CD14-positive monocyte (primary cell): ENCODE data around the gene IQSEC3. TPM values are rescaled to one million over a fixed set of nuclear protein-coding genes. Genes with fewer than 3 reads are reported as not detected.
A peak's percentile ranks its signal among the peaks of the same experiment; 100 is the strongest.

Experiments
- DNase-seq, 3 donors: peaks; one replicate each; pipeline ENCODE4 v3.0.0-alpha.2; 2011 to 2022
- H2AFZ ChIP-seq: 2 replicates; pipeline ENCODE4 v1.6.0; 2012; ENCODE audit warnings: mild to moderate bottlenecking, low read depth, low read length, inconsistent platforms; ENCODE audit not compliant: insufficient read depth, poor library complexity, severe bottlenecking
- H3K27ac ChIP-seq, 2 donors: 1 replicate in 1 of 2; 2 replicates in 1 of 2; pipeline ENCODE4 v1.5.1; 2012 to 2013; ENCODE audit warnings: low read length in 2 of 2, control low read depth in 1 of 2, inconsistent platforms in 1 of 2, low read depth in 1 of 2, mild to moderate bottlenecking in 1 of 2
- H3K27me3 ChIP-seq, 2 donors: one replicate each; pipeline versions ENCODE4 v1.6.0 to v1.6.1; 2011 to 2013; ENCODE audit warnings: low read length in 2 of 2; ENCODE audit not compliant: control insufficient read depth in 2 of 2, insufficient read depth in 2 of 2
- H3K36me3 ChIP-seq, 2 donors: replicated peaks in 1 of 2; 1 replicate in 1 of 2; 2 replicates in 1 of 2; pipeline versions ENCODE4 v1.5.1 to v1.6.1; 2012 to 2013; ENCODE audit warnings: low read length in 2 of 2, control low read depth in 1 of 2, inconsistent platforms in 1 of 2, mild to moderate bottlenecking in 1 of 2; ENCODE audit not compliant: insufficient read depth in 2 of 2, control insufficient read depth in 1 of 2
- H3K4me1 ChIP-seq, 2 donors: 1 replicate in 1 of 2; 2 replicates in 1 of 2; pipeline versions ENCODE4 v1.5.1 to v1.6.1; 2012 to 2013; ENCODE audit warnings: low read length in 2 of 2, control low read depth in 1 of 2, inconsistent platforms in 1 of 2, mild to moderate bottlenecking in 1 of 2, moderate library complexity in 1 of 2; ENCODE audit not compliant: insufficient read depth in 2 of 2, control insufficient read depth in 1 of 2
- H3K4me2 ChIP-seq: replicated peaks from 2 replicates; pipeline ENCODE3; 2012; ENCODE audit warnings: low read length, moderate library complexity, mild to moderate bottlenecking; ENCODE audit not compliant: poor library complexity, severe bottlenecking; ENCODE audit errors: extremely low read depth
- H3K4me3 ChIP-seq, 3 experiments: fragments of 200-600 bp in 1 of 3; sonication (generic) in 1 of 3; replicated peaks in 1 of 3; 1 replicate in 2 of 3; 2 replicates in 1 of 3; pipeline ENCODE4 v1.5.1; 2011 to 2013; ENCODE audit warnings: low read length in 3 of 3, mild to moderate bottlenecking in 3 of 3, control low read depth in 2 of 3, low read depth in 2 of 3, inconsistent platforms in 1 of 3, moderate library complexity in 1 of 3
- H3K79me2 ChIP-seq: 2 replicates; pipeline ENCODE4 v1.6.0; 2012; ENCODE audit warnings: mild to moderate bottlenecking, control low read depth, inconsistent platforms, low read length, moderate library complexity; ENCODE audit not compliant: insufficient read depth
- H3K9ac ChIP-seq: 2 replicates; pipeline ENCODE4 v1.6.0; 2017; ENCODE audit warnings: low read length, mild to moderate bottlenecking; ENCODE audit not compliant: insufficient read depth, poor library complexity, severe bottlenecking
- H3K9me3 ChIP-seq, 2 donors: replicated peaks in 1 of 2; 1 replicate in 1 of 2; 2 replicates in 1 of 2; pipeline versions ENCODE4 v1.5.1 to v1.6.1; 2012 to 2013; ENCODE audit warnings: low read length in 2 of 2, control low read depth in 1 of 2; ENCODE audit not compliant: control insufficient read depth in 1 of 2, insufficient read depth in 1 of 2
- H4K20me1 ChIP-seq: 2 replicates; pipeline ENCODE4 v1.6.0; 2012; ENCODE audit warnings: mild to moderate bottlenecking, low read length, control low read depth, moderate library complexity; ENCODE audit not compliant: insufficient read depth
- H3K27ac Mint-ChIP-seq, 7 donors: one replicate each; pipeline ENCODE4 v1.8.0; 2020; ENCODE audit warnings: mild to moderate bottlenecking in 7 of 7, mixed read lengths in 7 of 7, moderate library complexity in 6 of 7, inconsistent platforms in 2 of 7
- H3K27me3 Mint-ChIP-seq, 3 donors: one replicate each; pipeline ENCODE4 v1.8.0; 2021 to 2022; ENCODE audit warnings: low read depth in 3 of 3, mild to moderate bottlenecking in 3 of 3, mixed read lengths in 3 of 3, moderate library complexity in 3 of 3, inconsistent platforms in 1 of 3
- H3K36me3 Mint-ChIP-seq, 2 donors: one replicate each; pipeline ENCODE4 v1.8.0; 2020; ENCODE audit warnings: mixed read lengths in 2 of 2, inconsistent platforms in 1 of 2, mild to moderate bottlenecking in 1 of 2
- H3K4me1 Mint-ChIP-seq: one replicate; pipeline ENCODE4 v1.8.0; 2020; ENCODE audit warnings: mild to moderate bottlenecking, mixed read lengths
- H3K4me3 Mint-ChIP-seq, 2 donors: one replicate each; pipeline ENCODE4 v1.8.0; 2020; ENCODE audit warnings: mild to moderate bottlenecking in 2 of 2, mixed read lengths in 2 of 2, moderate library complexity in 1 of 2
- H3K9me3 Mint-ChIP-seq, 7 donors: one replicate each; pipeline ENCODE4 v1.8.0; 2020 to 2022; ENCODE audit warnings: mixed read lengths in 7 of 7, mild to moderate bottlenecking in 6 of 7, moderate library complexity in 6 of 7, inconsistent platforms in 2 of 7
- CTCF ChIP-seq: fragments of 200-600 bp; IDR thresholded peaks from one replicate; pipeline ENCODE4 v1.8.0; 2022; ENCODE audit warnings: antibody characterized with exemption, mild to moderate bottlenecking
- WGBS: methylation state at CpG from one replicate; pipeline ENCODE4 v1.1.5; 2013; ENCODE audit warnings: missing lambda C conversion rate; ENCODE audit not compliant: insufficient coverage; 5-methylcytosine and 5-hydroxymethylcytosine counted together
- intact Hi-C, 2 donors: fragments of 100-400 bp; cut with micrococcal nuclease; formaldehyde crosslinking; loops; one replicate each; pipeline versions ENCODE4 v1.15.0 to v1.15.1; 2023
- polyA plus RNA-seq, 3 donors: library from polyadenylated mRNA; depleted of rRNA in 1 of 3; unstranded in 2 of 3; stranded (reverse) in 1 of 3; fragments of 300-500 nt in 2 of 3; fragments of >200 nt in 1 of 3; fragmentation: Illumina TruSeq in 2 of 3; gene quantifications; 1 replicate in 2 of 3; 2 replicates in 1 of 3; pipeline ENCODE4 v1.2.3, GENCODE V29; 2012 to 2021

IQSEC3 gene
- polyA plus RNA-seq, 3 donors = not detected

DNA sequence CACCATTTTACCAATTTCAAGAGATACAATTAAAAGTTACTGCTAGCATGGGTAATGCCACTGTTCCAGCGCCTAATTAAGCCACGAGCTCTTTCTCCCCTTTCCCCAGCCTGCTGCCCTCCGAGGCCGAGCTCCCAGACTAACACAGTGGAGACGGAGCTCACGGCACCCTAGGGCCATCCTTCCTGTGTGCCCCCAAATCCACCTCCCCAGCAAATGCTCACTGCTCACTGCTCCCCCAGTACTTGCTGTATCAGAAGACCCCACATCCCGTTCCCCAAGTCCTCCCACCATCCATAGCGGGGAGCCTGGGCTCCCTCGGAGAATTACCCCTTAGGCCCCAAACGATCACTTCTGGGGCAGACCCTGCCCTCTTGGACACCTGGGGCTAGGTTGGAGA, 104.7 kb downstream of the IQSEC3 start:
- WGBS = 86% methylated on average over 6 of the region's 10 CpGs
- H3K9me3 Mint-ChIP-seq = no peaks in the 10 kb centered on the region
- Histone ChIP-seq H3K4me2 (no peak overlapping the region), H3K27ac (no peak overlapping the region), H4K20me1 (no peaks in the 10 kb centered on the region), H3K9ac (no peak overlapping the region), H3K4me3 (no peak overlapping the region), H3K36me3 (no peaks in the 10 kb centered on the region), H2AFZ (no peak overlapping the region), H3K9me3 (no peaks in the 10 kb centered on the region), H3K4me1 (peaks cover 24 to 26% of the 10 kb centered on the region in 2 donors), H3K27me3 (no peaks in the 10 kb centered on the region), H3K79me2 (no peaks in the 10 kb centered on the region)
- H3K27ac Mint-ChIP-seq = no peak overlapping the region
- peaks cover 41% of the 10 kb centered on the region for H3K4me1 Mint-ChIP-seq
- H3K36me3 Mint-ChIP-seq = no peaks in the 10 kb centered on the region
- H3K4me3 Mint-ChIP-seq = no peak overlapping the region
- intact Hi-C loops = no loop called here
- peaks cover 8 to 26% (median 13%) of the 10 kb centered on the region in 3 donors for H3K27me3 Mint-ChIP-seq
- no peak for TF ChIP-seq CTCF
- no peak for DNase-seq

DNA sequence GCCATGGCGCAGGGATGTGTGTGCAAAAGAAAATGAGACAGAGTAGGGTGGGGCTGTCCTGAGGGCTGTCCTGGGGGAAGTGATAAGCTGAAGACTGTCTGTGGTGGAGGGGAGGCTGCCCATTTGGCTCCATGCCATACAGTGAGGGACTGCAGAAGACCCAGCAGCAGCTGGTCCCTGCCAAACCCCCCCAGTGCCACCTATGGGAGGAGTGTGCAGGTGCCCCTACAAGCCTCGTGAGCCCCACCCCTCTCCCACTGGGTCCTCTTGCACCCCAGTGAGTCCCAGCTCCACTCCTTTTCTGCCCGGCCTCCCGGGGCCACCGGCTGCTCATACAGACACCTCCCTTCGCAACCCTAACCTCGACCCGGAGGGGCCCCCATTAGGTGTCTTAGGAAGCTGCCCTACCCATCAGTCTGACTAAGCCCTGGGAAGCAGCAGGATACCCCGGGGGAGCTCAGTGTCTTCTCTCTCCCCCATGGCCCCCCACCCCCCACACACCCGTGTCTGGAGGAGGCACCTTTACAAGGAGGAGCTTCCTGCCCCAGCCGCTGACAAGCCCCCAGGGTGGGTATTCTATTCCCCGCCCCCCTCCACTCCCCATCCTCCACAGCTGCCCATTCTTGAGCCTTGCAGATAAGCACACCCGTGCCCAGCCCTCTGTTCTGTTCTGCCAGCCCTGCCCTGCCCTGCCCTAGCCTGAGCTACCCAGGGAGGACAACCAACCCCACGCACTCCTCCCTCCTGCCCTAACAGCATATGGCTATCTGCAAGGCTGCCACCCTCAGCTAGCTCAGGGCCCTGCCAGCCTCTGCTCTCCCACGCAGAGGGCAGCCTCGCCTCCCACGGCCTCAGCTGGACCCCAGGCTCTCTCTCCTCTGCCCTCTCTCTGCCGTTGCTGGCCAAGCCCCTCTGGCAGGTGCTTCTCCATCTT, 105.4 kb downstream of the IQSEC3 start:
- Histone ChIP-seq H3K79me2 (no peaks in the 10 kb centered on the region), H3K36me3 (no peaks in the 10 kb centered on the region), H2AFZ (peak overlapping the region; percentile 65), H3K27me3 (no peaks in the 10 kb centered on the region), H3K4me2 (peak overlapping the region; percentile 48), H3K27ac (no peak overlapping the region), H3K9me3 (no peaks in the 10 kb centered on the region), H3K9ac (no peak overlapping the region), H4K20me1 (no peaks in the 10 kb centered on the region), H3K4me3 (peak overlapping the region in 1 of 3 experiments; percentile 40), H3K4me1 (peaks cover 27 to 34% of the 10 kb centered on the region in 2 donors)
- no peak for DNase-seq
- H3K9me3 Mint-ChIP-seq = no peaks in the 10 kb centered on the region
- 53% methylated on average over 14 of the region's 18 CpGs for WGBS
- H3K36me3 Mint-ChIP-seq = no peaks in the 10 kb centered on the region
- TF ChIP-seq CTCF = no peak
- H3K4me3 Mint-ChIP-seq = peak overlapping the region; percentile 65 to 81
- peaks cover 8 to 26% (median 13%) of the 10 kb centered on the region in 3 donors for H3K27me3 Mint-ChIP-seq
- peaks cover 40% of the 10 kb centered on the region for H3K4me1 Mint-ChIP-seq
- intact Hi-C loops = no loop called here
- H3K27ac Mint-ChIP-seq = peak overlapping the region in 6 of 7 donors; percentile 11 to 85 (median 64)
